H9 (cell line): ENCODE results near the gene ADORA2B. TPM values are rescaled to one million over a fixed set of nuclear protein-coding genes. Genes with fewer than 3 reads are reported as not detected.

ENCODE experiments used
- DNase-seq: peaks from one replicate; pipeline ENCODE4 v3.0.0-alpha.2; 2017
- H2AFZ ChIP-seq: one replicate; pipeline ENCODE4 v1.6.1; 2013; ENCODE audit warnings: mild to moderate bottlenecking, low read length, control low read depth, moderate library complexity
- H2AK5ac ChIP-seq: 2 replicates; pipeline ENCODE4 v1.6.1; 2013; ENCODE audit warnings: low read length, control low read depth, mixed read lengths; ENCODE audit not compliant: insufficient read length
- H2BK120ac ChIP-seq: one replicate; pipeline ENCODE4 v1.6.1; 2013; ENCODE audit warnings: low read depth, mild to moderate bottlenecking, low read length, control low read depth, inconsistent platforms; ENCODE audit not compliant: poor library complexity, severe bottlenecking
- H2BK12ac ChIP-seq: 2 replicates; pipeline ENCODE4 v1.6.1; 2013; ENCODE audit warnings: low read length, control low read depth, mixed read lengths, low read depth; ENCODE audit not compliant: insufficient read length
- H2BK15ac ChIP-seq: 2 replicates; pipeline ENCODE4 v1.6.1; 2013; ENCODE audit warnings: low read depth, low read length, control low read depth
- H2BK20ac ChIP-seq: one replicate; pipeline ENCODE4 v1.6.1; 2013; ENCODE audit warnings: low read depth, mild to moderate bottlenecking, low read length, control low read depth, inconsistent platforms; ENCODE audit not compliant: poor library complexity, severe bottlenecking
- H2BK5ac ChIP-seq: 2 replicates; pipeline ENCODE4 v1.6.1; 2013; ENCODE audit warnings: low read length, control low read depth, mixed read lengths; ENCODE audit not compliant: insufficient read length
- H3K14ac ChIP-seq: 2 replicates; pipeline ENCODE4 v1.6.1; 2013; ENCODE audit warnings: low read length, control low read depth; ENCODE audit not compliant: insufficient read depth
- H3K18ac ChIP-seq: 2 replicates; pipeline ENCODE4 v1.6.1; 2013; ENCODE audit warnings: low read depth, mild to moderate bottlenecking, mixed read lengths, low read length, control low read depth; ENCODE audit not compliant: insufficient read length
- H3K23ac ChIP-seq: 2 replicates; pipeline ENCODE4 v1.6.1; 2013; ENCODE audit warnings: low read length, control low read depth, mixed read lengths, low read depth; ENCODE audit not compliant: insufficient read length
- H3K23me2 ChIP-seq: 2 replicates; pipeline ENCODE4 v1.6.1; 2013; ENCODE audit warnings: low read depth, mild to moderate bottlenecking, mixed read lengths, low read length, control low read depth; ENCODE audit not compliant: insufficient read length, poor library complexity, severe bottlenecking
- H3K27ac ChIP-seq: 2 replicates; pipeline ENCODE4 v1.5.1; 2013; ENCODE audit warnings: low read length, control low read depth, mixed read lengths, low read depth; ENCODE audit not compliant: insufficient read length
- H3K27me3 ChIP-seq: 2 replicates; pipeline ENCODE4 v1.6.1; 2013; ENCODE audit warnings: low read length, control low read depth, inconsistent platforms; ENCODE audit not compliant: insufficient read depth
- H3K4ac ChIP-seq: 2 replicates; pipeline ENCODE4 v1.6.1; 2013; ENCODE audit warnings: low read depth, mild to moderate bottlenecking, control low read depth, inconsistent platforms, low read length, moderate library complexity
- H3K4me1 ChIP-seq: 2 replicates; pipeline ENCODE4 v1.6.1; 2013; ENCODE audit warnings: low read length, control low read depth, inconsistent platforms; ENCODE audit not compliant: insufficient read depth
- H3K4me2 ChIP-seq: 2 replicates; pipeline ENCODE4 v1.6.1; 2013; ENCODE audit warnings: low read length, control low read depth, mixed read lengths; ENCODE audit not compliant: insufficient read length, insufficient read depth
- H3K56ac ChIP-seq: 2 replicates; pipeline ENCODE4 v1.6.1; 2013; ENCODE audit warnings: low read depth, mild to moderate bottlenecking, mixed read lengths, low read length, control low read depth; ENCODE audit not compliant: insufficient read length
- H3K79me1 ChIP-seq: 2 replicates; pipeline ENCODE4 v1.6.1; 2013; ENCODE audit warnings: low read depth, mild to moderate bottlenecking, moderate library complexity, low read length, control low read depth, inconsistent platforms; ENCODE audit not compliant: insufficient read depth, poor library complexity, severe bottlenecking
- H3K79me2 ChIP-seq: 2 replicates; pipeline ENCODE4 v1.6.1; 2013; ENCODE audit warnings: low read length, control low read depth, inconsistent platforms; ENCODE audit not compliant: insufficient read depth
- H3K9ac ChIP-seq: 2 replicates; pipeline ENCODE4 v1.6.1; 2013; ENCODE audit warnings: low read length, control low read depth, mixed read lengths; ENCODE audit not compliant: insufficient read length; ENCODE audit errors: extremely low read depth
- H3K9me3 ChIP-seq: one replicate; pipeline ENCODE4 v1.6.1; 2013; ENCODE audit warnings: low read depth, low read length, inconsistent platforms; ENCODE audit not compliant: control insufficient read depth
- H3T11ph ChIP-seq: one replicate; pipeline ENCODE4 v1.6.1; 2013; ENCODE audit warnings: mild to moderate bottlenecking, low read length, control low read depth, inconsistent platforms
- H4K20me1 ChIP-seq: one replicate; pipeline ENCODE4 v1.6.1; 2013; ENCODE audit not compliant: control insufficient read depth, insufficient read length, insufficient read depth
- H4K5ac ChIP-seq: 2 replicates; pipeline ENCODE4 v1.6.1; 2013; ENCODE audit warnings: low read depth, mild to moderate bottlenecking, mixed read lengths, low read length, control low read depth; ENCODE audit not compliant: insufficient read length
- H4K8ac ChIP-seq: replicated peaks from 2 replicates; pipeline ENCODE4 v1.6.1; 2013; ENCODE audit warnings: low read length, control low read depth, mixed read lengths, low read depth; ENCODE audit not compliant: insufficient read length
- H4K91ac ChIP-seq: 2 replicates; pipeline ENCODE4 v1.6.1; 2013; ENCODE audit warnings: low read depth, mild to moderate bottlenecking, moderate library complexity, mixed read lengths, low read length, control low read depth; ENCODE audit not compliant: insufficient read length
- H3K27ac Mint-ChIP-seq, 3 experiments: 2 replicates in 2 of 3; 3 replicates in 1 of 3; pipeline ENCODE4 v1.8.0; 2020 to 2021; ENCODE audit warnings: mixed read lengths in 3 of 3, mild to moderate bottlenecking in 1 of 3, moderate library complexity in 1 of 3
- H3K27me3 Mint-ChIP-seq: 2 replicates; pipeline ENCODE4 v1.8.0; 2021; ENCODE audit warnings: low read depth, mild to moderate bottlenecking, moderate library complexity, mixed read lengths
- H3K36me3 Mint-ChIP-seq, 3 experiments: 2 replicates in 2 of 3; 3 replicates in 1 of 3; pipeline ENCODE4 v1.8.0; 2020 to 2021; ENCODE audit warnings: low read depth in 3 of 3, mixed read lengths in 3 of 3; ENCODE audit not compliant: insufficient read depth in 1 of 3
- H3K4me1 Mint-ChIP-seq, 2 experiments: 2 replicates each; pipeline ENCODE4 v1.8.0; 2020; ENCODE audit warnings: mixed read lengths in 2 of 2
- H3K4me3 Mint-ChIP-seq, 2 experiments: 2 replicates in 1 of 2; 3 replicates in 1 of 2; pipeline ENCODE4 v1.8.0; 2020 to 2021; ENCODE audit warnings: mild to moderate bottlenecking in 2 of 2, mixed read lengths in 2 of 2, moderate library complexity in 1 of 2
- H3K9me3 Mint-ChIP-seq, 2 experiments: 2 replicates in 1 of 2; 3 replicates in 1 of 2; pipeline ENCODE4 v1.8.0; 2020; ENCODE audit warnings: mild to moderate bottlenecking in 2 of 2, mixed read lengths in 2 of 2, moderate library complexity in 1 of 2
- CTCF ChIP-seq: fragments of 200-600 bp; sonication (generic); conservative IDR thresholded peaks from 3 replicates; pipeline ENCODE4 v1.8.0; 2021; ENCODE audit warnings: antibody characterized with exemption, mild to moderate bottlenecking
- WGBS: extraction: QIAGEN DNeasy Blood & Tissue Kit; methylation state at CpG from one replicate; pipeline ENCODE4 v1.1.7; 2013; ENCODE audit warnings: missing lambda C conversion rate, low lambda C conversion rate, mixed read lengths; ENCODE audit not compliant: insufficient read length; ENCODE audit errors: extremely low coverage; 5-methylcytosine and 5-hydroxymethylcytosine counted together
- total RNA-seq: library from RNA; stranded (reverse); gene quantifications from 2 replicates; pipeline ENCODE4 v1.2.1, GENCODE V29; 2021

The ADORA2B gene
- total RNA-seq, 1 experiment from 2014 or later = 3.1 TPM

- Histone ChIP-seq H2BK20ac (no peak overlapping the region), H2BK15ac (no peak overlapping the region), H3K27ac (no peak overlapping the region), H2AFZ (no peak overlapping the region), H2BK5ac (no peak overlapping the region), H3K18ac (no peak overlapping the region), H2BK12ac (no peak overlapping the region), H4K5ac (no peak overlapping the region), H4K8ac (no peak overlapping the region), H3K23ac (no peak overlapping the region), H2BK120ac (no peak overlapping the region), H3T11ph (no peak overlapping the region), H3K56ac (no peak overlapping the region), H3K27me3 (no peaks in the 10 kb centered on the region), H3K4me1 (no peaks in the 10 kb centered on the region), H3K14ac (no peak overlapping the region), H2AK5ac (no peak overlapping the region), H3K9ac (no peak overlapping the region), H3K79me2 (no peaks in the 10 kb centered on the region), H3K79me1 (no peaks in the 10 kb centered on the region), H3K23me2 (no peaks in the 10 kb centered on the region), H3K9me3 (no peaks in the 10 kb centered on the region), H3K4me2 (no peak overlapping the region), H4K91ac (no peak overlapping the region), H4K20me1 (no peaks in the 10 kb centered on the region), H3K4ac (no peak overlapping the region)
- H3K4me3 Mint-ChIP-seq = no peak overlapping the region
- TF ChIP-seq CTCF = no peak
- no peak for DNase-seq
- no peak overlapping the region for H3K27ac Mint-ChIP-seq
- H3K9me3 Mint-ChIP-seq = no peaks in the 10 kb centered on the region; a peak in 2 of 5 replicates
- no peaks in the 10 kb centered on the region; the same call in none of the 2 replicates for H3K27me3 Mint-ChIP-seq
- no peaks in the 10 kb centered on the region for H3K36me3 Mint-ChIP-seq
- no CpG with 5 or more reads among the region's 5 CpGs for WGBS
- peaks cover 5 to 8% of the 10 kb centered on the region in 2 experiments for H3K4me1 Mint-ChIP-seq
Observed at GRCh38 chr17:15934866-15935265, 10.1 kb upstream of the ADORA2B start.
